WTC11 (cell line): ENCODE measurements around the gene ZC3H12C.

ENCODE experiments used
- EMX1 ChIP-seq: fragments of 250-450 bp; sonication (Bioruptor Pico); IDR thresholded peaks from 2 replicates; pipeline ENCODE4 v1.8.0; 2021; ENCODE audit warnings: mild to moderate bottlenecking
- TEAD4 ChIP-seq: sonication (generic); formaldehyde crosslinking; IDR thresholded peaks from 2 replicates; pipeline ENCODE4 v1.8.0; 2022; ENCODE audit warnings: mild to moderate bottlenecking, missing genetic modification reagents
- TF ChIP-seq, protein P1 (sequence below): fragments of 200-600 bp; IDR thresholded peaks from 2 replicates; pipeline ENCODE4 v1.8.0; 2022; ENCODE audit warnings: antibody characterized with exemption
- TF ChIP-seq, protein P2 (sequence below): sonication (generic); formaldehyde crosslinking; IDR thresholded peaks from 2 replicates; pipeline ENCODE4 v1.8.0; 2022; ENCODE audit warnings: mild to moderate bottlenecking, missing genetic modification reagents

DNA sequence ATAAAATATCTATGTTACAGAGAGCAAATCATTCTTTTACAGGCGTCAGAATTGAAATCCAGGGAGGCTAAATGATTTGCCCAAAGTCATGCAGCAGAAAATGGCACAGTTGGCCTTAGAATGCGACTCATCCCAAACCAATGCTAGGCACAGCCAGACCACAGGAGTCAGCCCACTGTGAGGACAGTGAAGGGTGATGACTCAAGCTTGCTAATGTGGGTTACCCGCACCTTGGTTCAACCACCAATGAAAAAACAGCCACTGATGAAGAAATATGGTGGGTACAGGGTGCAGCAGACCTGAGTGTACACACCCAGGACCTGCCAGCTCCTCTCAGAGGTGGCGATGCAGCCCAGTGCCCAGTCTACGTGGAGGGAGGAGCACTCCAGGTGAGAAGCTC is 89.7 kb downstream of the ZC3H12C start:
- TF ChIP-seq, protein P1, sequence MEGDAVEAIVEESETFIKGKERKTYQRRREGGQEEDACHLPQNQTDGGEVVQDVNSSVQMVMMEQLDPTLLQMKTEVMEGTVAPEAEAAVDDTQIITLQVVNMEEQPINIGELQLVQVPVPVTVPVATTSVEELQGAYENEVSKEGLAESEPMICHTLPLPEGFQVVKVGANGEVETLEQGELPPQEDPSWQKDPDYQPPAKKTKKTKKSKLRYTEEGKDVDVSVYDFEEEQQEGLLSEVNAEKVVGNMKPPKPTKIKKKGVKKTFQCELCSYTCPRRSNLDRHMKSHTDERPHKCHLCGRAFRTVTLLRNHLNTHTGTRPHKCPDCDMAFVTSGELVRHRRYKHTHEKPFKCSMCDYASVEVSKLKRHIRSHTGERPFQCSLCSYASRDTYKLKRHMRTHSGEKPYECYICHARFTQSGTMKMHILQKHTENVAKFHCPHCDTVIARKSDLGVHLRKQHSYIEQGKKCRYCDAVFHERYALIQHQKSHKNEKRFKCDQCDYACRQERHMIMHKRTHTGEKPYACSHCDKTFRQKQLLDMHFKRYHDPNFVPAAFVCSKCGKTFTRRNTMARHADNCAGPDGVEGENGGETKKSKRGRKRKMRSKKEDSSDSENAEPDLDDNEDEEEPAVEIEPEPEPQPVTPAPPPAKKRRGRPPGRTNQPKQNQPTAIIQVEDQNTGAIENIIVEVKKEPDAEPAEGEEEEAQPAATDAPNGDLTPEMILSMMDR = no peak
- TF ChIP-seq EMX1 (CRISPR knock-in tag) = no peak
- no peak for TF ChIP-seq TEAD4 (CRISPR knock-in tag)
- TF ChIP-seq, protein P2, sequence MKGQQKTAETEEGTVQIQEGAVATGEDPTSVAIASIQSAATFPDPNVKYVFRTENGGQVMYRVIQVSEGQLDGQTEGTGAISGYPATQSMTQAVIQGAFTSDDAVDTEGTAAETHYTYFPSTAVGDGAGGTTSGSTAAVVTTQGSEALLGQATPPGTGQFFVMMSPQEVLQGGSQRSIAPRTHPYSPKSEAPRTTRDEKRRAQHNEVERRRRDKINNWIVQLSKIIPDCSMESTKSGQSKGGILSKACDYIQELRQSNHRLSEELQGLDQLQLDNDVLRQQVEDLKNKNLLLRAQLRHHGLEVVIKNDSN (CRISPR knock-in tag) = no peak
